SW480 (cell line): ENCODE data around the gene WSCD1.

Source experiments
- DNase-seq: peaks from one replicate; pipeline ENCODE4 v3.0.0-alpha.2; 2016; ENCODE audit warnings: low spot score

The WSCD1 gene

DNA sequence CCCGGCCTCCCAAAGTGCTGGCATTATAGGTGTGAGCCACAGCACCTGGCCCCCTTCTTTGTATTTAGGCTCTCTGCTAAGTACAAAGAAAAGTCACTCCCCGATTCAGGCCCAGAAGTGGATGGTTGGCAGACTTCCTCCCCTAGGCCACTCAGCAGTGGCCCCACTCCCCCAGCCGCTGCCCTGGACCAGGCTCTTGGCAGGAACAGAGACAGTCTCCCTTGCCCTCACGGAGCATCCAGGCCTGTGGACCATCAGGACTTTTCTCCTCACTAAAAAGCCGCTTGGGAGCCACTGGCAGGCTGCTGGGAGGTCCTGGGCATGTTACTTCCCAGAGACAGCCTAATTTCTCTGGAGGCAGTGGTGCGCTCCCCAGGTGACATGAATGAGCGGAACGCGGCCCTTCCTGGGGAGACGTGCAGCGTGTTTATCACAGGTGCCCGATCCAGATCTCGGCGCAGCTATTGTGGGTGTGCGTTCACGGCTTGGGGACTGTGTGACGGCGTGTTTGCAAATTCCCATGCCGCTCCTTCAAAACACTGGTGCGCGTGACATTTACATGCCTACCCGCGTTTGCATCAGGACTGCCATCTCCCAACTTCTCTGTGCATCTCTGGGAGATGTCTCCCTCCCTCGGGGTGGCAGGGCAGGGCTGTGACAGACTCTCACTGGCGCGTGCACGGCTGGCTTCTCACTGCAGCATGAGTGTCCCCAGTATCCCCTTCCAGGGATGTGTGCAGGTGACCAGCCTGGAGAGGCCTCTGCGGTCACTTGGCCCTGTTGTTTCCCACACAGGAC, 16.6 kb downstream of the WSCD1 start:
- no peak for DNase-seq

GRCh38 chr17:6088141-6088540, 18.0 kb downstream of the WSCD1 start:
- DNase-seq: no peak

- DNase-seq: no peak
These were observed 20.1 kb downstream of the WSCD1 start for GRCh38 chr17:6090253-6090652.

DNA sequence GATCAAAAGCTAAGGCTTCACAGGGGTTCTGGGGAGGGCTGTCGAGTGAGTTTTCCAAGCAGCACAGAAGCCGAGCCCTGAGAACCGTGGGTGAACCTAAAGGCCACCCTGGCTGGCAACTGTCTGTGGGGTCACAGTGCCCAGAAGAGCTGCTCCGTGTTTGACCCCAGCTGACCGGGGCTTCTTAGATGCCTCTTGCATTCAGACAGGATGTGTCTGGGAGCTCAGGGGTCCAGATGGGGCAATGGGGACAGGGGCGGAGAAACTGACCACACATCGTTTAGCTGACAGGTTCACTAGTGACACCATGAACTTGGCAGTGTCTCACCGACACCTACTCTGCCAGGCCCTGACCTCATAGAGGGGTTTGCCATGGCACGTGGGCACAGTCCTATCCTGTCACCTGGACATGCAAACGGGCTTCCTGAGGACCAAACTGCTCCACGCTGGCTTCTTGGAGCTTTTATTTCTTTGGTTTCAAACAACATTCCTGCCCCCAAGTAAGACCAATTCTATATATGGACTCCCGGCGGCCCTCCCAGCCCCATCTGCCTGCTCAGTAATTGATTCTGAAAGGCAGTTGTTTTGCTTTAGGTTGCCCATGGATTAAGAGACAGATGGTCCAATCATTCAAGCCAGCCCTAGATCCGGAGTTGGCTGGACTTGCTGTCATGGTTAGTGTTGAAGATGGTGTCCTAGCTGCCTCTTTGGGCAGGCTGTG, 22.2 kb downstream of the WSCD1 start:
- no peak for DNase-seq

DNA sequence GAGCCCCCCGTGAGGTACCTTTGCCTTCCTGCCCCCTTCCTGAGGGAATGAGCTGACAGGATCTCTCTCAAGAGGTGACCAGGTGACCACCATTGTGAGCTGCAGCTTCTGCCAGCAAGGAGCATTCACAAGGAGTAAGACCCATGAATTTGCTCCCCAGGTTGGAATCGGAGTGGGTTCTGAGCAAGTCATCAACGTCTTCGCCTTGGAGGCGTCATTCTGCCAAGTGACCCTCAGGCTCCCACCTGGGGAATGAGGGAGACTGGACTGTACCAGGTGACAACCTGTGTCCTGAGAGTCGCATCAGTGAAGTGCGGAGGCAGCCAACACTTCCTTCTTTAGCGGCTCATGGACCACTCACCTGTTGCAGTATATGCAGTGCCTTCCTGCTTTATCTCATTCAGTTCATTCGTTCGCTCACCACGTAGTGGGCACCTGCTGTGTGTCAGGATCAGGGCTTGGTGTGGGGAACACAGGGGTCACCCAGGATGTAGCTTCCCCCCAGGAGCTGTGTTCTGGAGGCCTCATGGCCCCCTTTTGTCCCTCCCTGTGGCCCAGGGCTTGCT, 22.8 kb downstream of the WSCD1 start:
- no peak for DNase-seq

DNA sequence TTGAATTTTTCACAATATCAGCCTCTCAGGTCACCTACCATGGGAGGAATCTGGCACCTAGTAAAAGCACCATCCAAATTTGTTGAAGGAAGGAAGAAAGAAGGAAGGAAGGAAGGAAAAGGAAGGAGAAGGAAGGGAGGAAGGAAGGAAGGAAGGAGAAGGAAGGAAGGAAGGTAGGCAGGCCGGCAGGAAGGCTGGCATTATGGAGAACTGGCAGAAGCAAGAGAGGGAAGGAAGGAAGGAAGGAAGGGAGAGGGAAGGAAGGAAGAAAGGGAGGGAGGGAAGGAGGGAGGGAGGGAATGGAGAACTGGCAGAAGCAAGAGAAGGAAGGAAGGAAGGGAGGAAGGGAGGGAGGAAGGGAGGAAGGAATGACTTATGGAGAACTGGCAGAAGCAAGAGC, 24.3 kb downstream of the WSCD1 start:
- no peak for DNase-seq

DNA sequence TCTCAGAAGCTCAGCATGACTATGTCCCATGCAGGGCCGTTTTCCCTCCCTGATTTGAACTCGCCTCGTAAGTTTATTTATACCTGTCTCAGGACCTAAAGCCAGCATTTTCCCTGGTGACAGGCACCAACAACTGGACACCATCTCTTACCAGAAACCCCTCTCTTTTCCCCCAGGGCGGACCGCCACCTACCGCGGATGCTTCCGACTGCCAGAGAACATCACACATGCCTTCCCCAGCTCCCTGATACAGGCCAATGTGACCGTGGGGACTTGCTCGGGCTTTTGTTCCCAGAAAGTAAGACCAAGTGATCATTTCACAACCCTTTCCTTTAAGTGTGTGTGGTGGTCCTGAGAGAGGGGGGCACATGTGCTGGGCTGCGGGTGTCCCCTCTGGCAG, 24.7 kb downstream of the WSCD1 start:
- no peak for DNase-seq

DNA sequence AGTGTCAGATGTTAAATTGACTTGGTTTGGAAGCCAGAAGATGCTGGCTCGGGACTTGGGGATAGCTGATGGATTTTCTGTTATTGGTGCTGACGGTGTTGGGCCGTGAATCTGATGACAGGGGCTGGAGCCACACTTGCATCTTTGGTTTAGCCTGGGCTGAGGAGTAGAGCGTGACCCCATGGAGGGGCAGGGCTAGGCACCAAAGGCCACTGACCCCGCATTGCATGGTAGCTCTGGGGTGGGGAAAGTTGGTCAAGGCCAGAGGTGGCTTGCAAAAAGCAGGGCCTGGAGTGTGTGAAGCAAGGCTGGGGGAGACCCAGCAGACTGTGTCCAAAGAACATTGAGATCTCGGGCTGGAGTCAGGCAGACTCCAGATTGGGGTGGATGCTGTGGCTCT, 25.3 kb downstream of the WSCD1 start:
- DNase-seq: no peak

- DNase-seq: no peak
These were observed 26.2 kb downstream of the WSCD1 start for GRCh38 chr17:6096201-6097004.

- no peak for DNase-seq
These were observed 26.8 kb downstream of the WSCD1 start for GRCh38 chr17:6097005-6097279.

- no peak for DNase-seq
These were observed 28.1 kb downstream of the WSCD1 start for GRCh38 chr17:6098050-6098822.

DNA sequence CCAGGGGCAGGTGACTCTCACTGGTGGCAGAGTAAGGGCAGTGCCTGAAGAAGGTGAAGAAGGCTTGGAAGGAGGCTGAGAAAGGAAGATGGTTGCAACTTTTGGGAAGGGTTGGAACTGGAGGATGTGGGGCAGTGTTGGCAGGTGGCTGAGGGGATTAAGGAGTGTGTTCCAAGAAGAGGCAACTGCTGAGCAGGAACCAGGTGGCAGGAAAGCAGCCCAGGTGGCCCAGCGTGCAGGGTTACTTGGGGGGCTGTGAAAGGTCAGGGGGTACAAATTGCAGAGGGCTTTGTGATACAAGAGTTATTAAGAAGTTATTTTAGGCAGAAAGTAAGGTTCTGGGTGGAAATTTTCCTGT, 28.6 kb downstream of the WSCD1 start:
- no peak for DNase-seq

- DNase-seq: no peak
These were observed 29.3 kb downstream of the WSCD1 start for GRCh38 chr17:6099492-6099891.

- DNase-seq: no peak
These were observed 30.0 kb downstream of the WSCD1 start for GRCh38 chr17:6100146-6100545.

- no peak for DNase-seq
These were observed 30.8 kb downstream of the WSCD1 start for GRCh38 chr17:6100891-6101500.

GRCh38 chr17:6101706-6102105, 31.5 kb downstream of the WSCD1 start:
- DNase-seq: no peak

DNA sequence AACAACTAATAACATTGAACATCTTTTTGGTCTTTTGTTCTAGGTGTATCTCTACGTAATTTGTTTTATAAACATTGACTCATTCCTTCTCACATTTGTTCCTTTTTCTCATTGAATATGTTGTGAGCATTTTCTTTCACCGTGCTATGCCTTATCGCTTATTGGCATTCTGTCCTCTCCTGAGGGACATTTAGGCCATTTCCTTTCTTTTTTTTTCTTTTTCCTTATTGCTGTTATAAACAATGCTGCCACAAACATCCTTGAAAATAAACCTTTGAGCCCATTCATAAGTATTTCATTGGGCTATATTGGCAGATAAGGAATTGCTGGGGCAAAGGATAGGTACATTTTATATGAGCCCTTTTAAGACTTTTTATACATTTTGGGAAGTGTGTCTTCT, 32.4 kb downstream of the WSCD1 start:
- DNase-seq: no peak

GRCh38 chr17:6104956-6105648, 34.9 kb downstream of the WSCD1 start:
- no peak for DNase-seq

DNA sequence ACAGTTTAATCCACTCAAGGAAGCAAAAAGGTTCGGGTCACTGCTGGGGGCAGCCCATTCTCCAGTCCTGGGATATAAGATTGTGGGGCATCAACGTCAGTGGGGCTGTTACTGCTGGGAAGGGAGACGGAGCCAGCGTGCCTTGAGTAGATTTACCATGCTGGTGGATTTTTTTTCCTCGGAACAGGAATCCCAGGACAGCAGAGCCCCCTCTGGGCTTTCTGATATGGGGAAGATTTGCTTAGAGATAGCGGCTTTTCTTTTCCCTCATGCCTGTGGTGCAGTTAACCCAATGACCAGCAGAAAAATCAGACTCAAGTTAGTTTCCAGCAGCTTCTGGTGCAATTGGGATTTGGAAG, 35.4 kb downstream of the WSCD1 start:
- DNase-seq: no peak

DNA sequence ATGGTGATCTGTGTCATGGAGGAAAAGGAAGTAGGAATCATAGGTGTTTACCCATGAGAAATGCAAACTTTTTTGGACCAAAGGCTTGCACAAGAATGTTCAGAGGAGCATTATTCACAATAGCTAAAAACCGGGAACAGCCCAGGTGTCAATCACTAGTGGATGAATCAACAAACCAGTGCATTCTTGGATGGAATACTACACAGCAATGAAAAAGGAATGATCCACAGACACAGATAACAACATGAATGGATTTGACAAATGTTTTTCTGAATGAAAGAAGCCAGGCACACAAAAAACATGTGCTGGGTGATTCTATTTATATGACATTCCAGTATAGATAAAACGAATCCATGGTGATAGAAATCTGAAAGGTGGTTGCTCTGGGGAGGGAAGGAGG, 36.0 kb downstream of the WSCD1 start:
- DNase-seq: no peak

GRCh38 chr17:6107791-6108190, 37.6 kb downstream of the WSCD1 start:
- DNase-seq: no peak
